ENCODE measurements around the gene CD226. TPM values are rescaled to one million over a fixed set of nuclear protein-coding genes. Genes with fewer than 3 reads are reported as not detected.

The CD226 gene
- total RNA-seq, 6 donors from 2014 or later = 3.3 to 26.5 (median 5.5) TPM

- WGBS, 2 donors = 90 to 100% methylated on average over 1 of the region's 1 CpG
- ATAC-seq (ENCODE audit: low FRiP score in 2 of 2) = no peak
- no peaks in the 10 kb centered on the region for H3K4me1 ChIP-seq
- no peaks in the 10 kb centered on the region for H3K27me3 ChIP-seq
- no peak for DNase-seq
- no peaks in the 10 kb centered on the region for H3K36me3 ChIP-seq
- TF ChIP-seq CTCF (IDR thresholded peaks at IDR 0.05) (no peak), EP300 (IDR thresholded peaks at IDR 0.05) (no peak), POLR2A (IDR thresholded peaks at IDR 0.05) (no peak), POLR2AphosphoS5 (IDR thresholded peaks at IDR 0.05) (no peak)
- no peak overlapping the region for H3K27ac ChIP-seq
- no peaks in the 10 kb centered on the region for H3K9me3 ChIP-seq
- no peak overlapping the region for H3K4me3 ChIP-seq
These were observed 117.5 kb downstream of the CD226 start for GRCh38 chr18:69830189-69830588.

- ATAC-seq (ENCODE audit: low FRiP score in 2 of 2) (no peak), DNase-seq (no peak)
- Histone ChIP-seq H3K4me3 (no peak overlapping the region), H3K36me3 (no peaks in the 10 kb centered on the region), H3K4me1 (no peaks in the 10 kb centered on the region), H3K9me3 (no peaks in the 10 kb centered on the region), H3K27me3 (no peaks in the 10 kb centered on the region), H3K27ac (no peak overlapping the region)
- 97 to 98% methylated on average over 4 of the region's 4 CpGs for WGBS, 2 donors
- TF ChIP-seq CTCF (IDR thresholded peaks at IDR 0.05) (no peak), EP300 (IDR thresholded peaks at IDR 0.05) (no peak), POLR2A (IDR thresholded peaks at IDR 0.05) (no peak), POLR2AphosphoS5 (IDR thresholded peaks at IDR 0.05) (no peak)
These were observed 127.1 kb downstream of the CD226 start for GRCh38 chr18:69820538-69820937.

GRCh38 chr18:69819460-69819859, 128.2 kb downstream of the CD226 start:
- WGBS, 2 donors = 63 to 92% methylated on average over 2 of the region's 2 CpGs
- H3K9me3 ChIP-seq = no peaks in the 10 kb centered on the region
- no peak for DNase-seq
- no peak for ATAC-seq (ENCODE audit: low FRiP score in 2 of 2)
- no peak overlapping the region for H3K4me3 ChIP-seq
- no peaks in the 10 kb centered on the region for H3K36me3 ChIP-seq
- H3K27ac ChIP-seq = no peak overlapping the region
- H3K27me3 ChIP-seq = no peaks in the 10 kb centered on the region
- TF ChIP-seq POLR2AphosphoS5 (IDR thresholded peaks at IDR 0.05) (no peak), CTCF (IDR thresholded peaks at IDR 0.05) (no peak), EP300 (IDR thresholded peaks at IDR 0.05) (no peak), POLR2A (IDR thresholded peaks at IDR 0.05) (no peak)
- no peaks in the 10 kb centered on the region for H3K4me1 ChIP-seq

- Histone ChIP-seq H3K27ac (no peak overlapping the region), H3K27me3 (no peaks in the 10 kb centered on the region), H3K4me3 (no peak overlapping the region), H3K36me3 (no peaks in the 10 kb centered on the region), H3K4me1 (no peaks in the 10 kb centered on the region), H3K9me3 (no peaks in the 10 kb centered on the region)
- TF ChIP-seq CTCF (IDR thresholded peaks at IDR 0.05) = no peak
- no peak for TF ChIP-seq POLR2A (IDR thresholded peaks at IDR 0.05)
- TF ChIP-seq POLR2AphosphoS5 (IDR thresholded peaks at IDR 0.05) = no peak
- no peak for TF ChIP-seq EP300 (IDR thresholded peaks at IDR 0.05)
- WGBS, 2 donors = 83 to 85% methylated on average over 5 of the region's 5 CpGs
- DNase-seq (no peak), ATAC-seq (ENCODE audit: low FRiP score in 2 of 2) (no peak)
These were observed 130.2 kb downstream of the CD226 start for GRCh38 chr18:69817335-69817940.

- DNase-seq (no peak), ATAC-seq (ENCODE audit: low FRiP score in 2 of 2) (no peak)
- Histone ChIP-seq H3K27ac (no peak overlapping the region), H3K4me3 (no peak overlapping the region), H3K36me3 (no peaks in the 10 kb centered on the region), H3K9me3 (no peaks in the 10 kb centered on the region), H3K4me1 (no peaks in the 10 kb centered on the region), H3K27me3 (no peaks in the 10 kb centered on the region)
- no peak for TF ChIP-seq POLR2AphosphoS5 (IDR thresholded peaks at IDR 0.05)
- no peak for TF ChIP-seq CTCF (IDR thresholded peaks at IDR 0.05)
- TF ChIP-seq POLR2A (IDR thresholded peaks at IDR 0.05) = no peak
- no peak for TF ChIP-seq EP300 (IDR thresholded peaks at IDR 0.05)
- 68 to 78% methylated on average over 4 of the region's 4 CpGs for WGBS, 2 donors
These were observed 132.8 kb downstream of the CD226 start for GRCh38 chr18:69814861-69815385.
